ENCODE data around the gene RARB.

- TF ChIP-seq CTCF (IDR thresholded peaks at IDR 0.05; ENCODE audit: poor library complexity, severe bottlenecking) (no peak), REST (IDR thresholded peaks at IDR 0.05; ENCODE audit: borderline replicate concordance) (no peak), POLR2AphosphoS5 (IDR thresholded peaks at IDR 0.05) (no peak), EZH2 (IDR thresholded peaks at IDR 0.05; ENCODE audit: borderline replicate concordance, insufficient read depth, low read length, poor library complexity, severe bottlenecking) (no peak), EP300 (conservative IDR thresholded peaks at IDR 0.05; ENCODE audit: poor library complexity, severe bottlenecking) (no peak)
Observed at GRCh38 chr3:25403968-25404367, 24.1 kb upstream of the RARB start.

Data from neural cell (in vitro differentiated cells).